Measurements from ENCODE around the gene CRAT.

Gene CRAT

DNA sequence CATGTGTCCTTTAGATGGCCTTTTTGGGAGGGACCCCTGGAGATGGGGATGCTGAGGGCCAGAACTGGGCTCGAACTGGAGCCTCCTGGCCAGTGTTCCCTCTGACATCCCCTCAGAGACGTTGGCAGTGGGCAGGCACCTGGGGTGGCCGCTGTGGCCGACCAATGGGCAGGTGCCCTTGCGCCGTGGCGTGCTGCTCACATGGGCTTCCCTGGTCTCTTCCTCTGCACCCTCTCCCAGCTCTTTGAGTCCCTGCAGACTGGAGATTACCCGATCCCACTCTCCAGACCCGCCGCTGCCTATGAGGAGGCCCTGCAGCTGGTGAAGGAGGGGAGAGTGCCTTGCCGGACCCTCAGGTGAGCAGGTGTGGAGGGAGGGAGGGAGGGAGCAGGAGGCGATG, 49.6 kb downstream of the CRAT start:
- DNase-seq (ENCODE audit: low read depth) = no peak

DNA sequence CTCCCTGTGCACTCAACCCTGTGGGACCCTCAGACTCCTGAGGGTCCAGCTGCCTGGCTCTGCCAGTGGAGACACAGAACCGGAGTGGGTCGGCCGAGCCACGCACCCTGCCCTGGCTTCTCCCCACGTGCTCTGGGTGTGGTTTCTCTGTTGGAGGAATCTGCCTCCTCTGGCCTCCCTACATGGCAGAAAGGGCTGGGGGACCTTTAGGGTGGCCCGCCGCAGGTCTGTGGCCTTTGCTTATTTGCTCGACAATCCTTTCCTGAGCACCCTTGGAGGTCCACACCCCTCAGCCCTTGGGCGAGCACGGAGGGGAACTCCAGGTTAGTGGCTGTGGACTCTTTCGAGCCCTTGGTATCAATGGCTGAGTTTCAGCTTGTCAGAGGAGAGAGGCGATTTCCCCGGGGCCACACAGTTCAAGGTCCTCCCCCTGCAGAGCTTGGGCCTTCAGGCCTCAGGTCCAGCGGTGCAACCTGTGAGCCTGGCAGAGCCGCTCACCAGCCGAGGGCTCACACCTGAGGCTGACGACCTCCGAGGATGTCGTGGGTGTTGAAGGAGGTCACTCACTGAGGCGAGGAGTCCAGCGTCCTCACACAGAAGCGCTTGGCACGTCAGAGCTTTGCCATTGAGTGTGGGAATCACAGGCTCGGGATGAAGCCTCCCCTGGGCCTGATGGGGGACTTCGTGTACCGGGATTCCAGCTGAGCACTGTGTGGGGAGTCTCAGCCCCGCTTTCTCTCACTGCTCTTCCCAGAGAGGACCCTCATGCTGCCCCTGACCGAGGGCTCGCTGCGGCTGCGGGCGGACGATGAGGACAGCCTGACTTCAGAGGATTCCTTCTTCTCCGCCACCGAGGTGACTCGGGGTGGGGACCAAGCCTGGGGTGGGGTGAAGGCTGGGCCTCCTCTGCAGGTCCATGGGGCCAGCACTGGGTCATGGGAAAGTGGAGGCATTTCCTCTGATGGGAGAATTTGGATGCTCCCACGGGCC, 50.5 kb downstream of the CRAT start:
- no peak for DNase-seq (ENCODE audit: low read depth)

DNA sequence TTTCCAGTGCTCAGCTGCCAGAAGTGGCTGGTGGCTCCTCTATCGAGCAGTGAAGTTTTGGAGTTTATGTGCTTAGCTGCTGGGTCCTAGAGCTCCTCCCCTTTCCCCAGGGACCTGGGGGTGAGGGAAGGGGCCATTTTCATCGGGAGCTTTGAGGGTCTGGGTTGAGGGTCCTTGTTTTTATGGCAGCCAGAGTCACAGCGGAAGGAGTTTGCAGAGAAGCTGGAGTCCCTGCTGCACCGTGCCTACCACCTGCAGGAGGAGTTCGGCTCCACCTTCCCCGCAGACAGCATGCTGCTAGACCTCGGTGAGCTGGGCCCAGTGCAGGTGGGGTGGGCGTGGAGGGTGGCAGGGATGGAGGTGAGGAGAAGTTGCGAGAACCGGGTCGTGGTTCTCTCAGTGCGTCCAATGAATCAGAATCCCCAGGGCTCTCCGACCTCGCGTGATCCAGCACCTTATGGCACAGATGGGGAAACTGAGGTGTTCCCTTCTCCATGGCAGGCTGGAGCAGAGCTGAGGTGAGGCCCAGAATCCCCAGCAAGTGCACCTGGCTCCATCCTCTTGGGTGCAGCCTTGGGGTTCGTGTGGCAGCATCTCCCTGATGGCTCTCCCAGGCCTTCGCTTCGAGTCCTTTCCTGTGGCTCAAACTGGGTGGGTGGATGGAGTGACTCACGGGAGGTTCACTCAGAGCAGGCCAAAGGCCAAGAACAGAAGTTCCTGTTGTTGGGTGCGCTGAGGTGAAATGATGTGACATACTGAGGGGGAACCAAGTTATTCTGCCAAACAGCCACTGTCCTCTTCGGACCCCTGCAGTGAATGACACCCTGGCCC, 51.4 kb downstream of the CRAT start:
- no peak for DNase-seq (ENCODE audit: low read depth)

- no peak for DNase-seq (ENCODE audit: low read depth)
Observed at GRCh38 chr9:129054163-129054851, 56.3 kb downstream of the CRAT start.

DNA sequence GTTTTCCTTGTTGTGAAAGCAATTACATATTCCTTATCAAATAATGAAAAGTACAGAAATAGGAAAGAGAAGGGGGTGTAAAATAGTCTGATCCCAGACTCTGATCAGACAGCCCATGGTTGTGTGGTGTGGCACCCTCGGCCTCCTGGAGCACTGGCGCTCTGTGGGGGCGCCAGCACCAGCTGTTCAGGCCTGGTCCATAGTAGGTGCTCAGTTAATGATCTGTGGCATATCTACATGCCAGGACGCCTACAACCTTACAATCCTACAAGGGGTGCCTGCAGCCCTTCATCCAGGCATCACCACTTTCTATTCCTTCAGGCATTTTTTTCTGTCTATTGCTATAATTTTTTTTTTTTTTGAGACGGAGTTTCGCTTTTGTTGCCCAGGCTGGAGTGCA, 57.6 kb downstream of the CRAT start:
- no peak for DNase-seq (ENCODE audit: low read depth)

- no peak for DNase-seq (ENCODE audit: low read depth)
Observed at GRCh38 chr9:129052592-129052991, 58.0 kb downstream of the CRAT start.
